ENCODE data around the gene RPTN.
A peak's percentile ranks its signal among the peaks of the same experiment; 100 is the strongest.

Gene RPTN, protein sequence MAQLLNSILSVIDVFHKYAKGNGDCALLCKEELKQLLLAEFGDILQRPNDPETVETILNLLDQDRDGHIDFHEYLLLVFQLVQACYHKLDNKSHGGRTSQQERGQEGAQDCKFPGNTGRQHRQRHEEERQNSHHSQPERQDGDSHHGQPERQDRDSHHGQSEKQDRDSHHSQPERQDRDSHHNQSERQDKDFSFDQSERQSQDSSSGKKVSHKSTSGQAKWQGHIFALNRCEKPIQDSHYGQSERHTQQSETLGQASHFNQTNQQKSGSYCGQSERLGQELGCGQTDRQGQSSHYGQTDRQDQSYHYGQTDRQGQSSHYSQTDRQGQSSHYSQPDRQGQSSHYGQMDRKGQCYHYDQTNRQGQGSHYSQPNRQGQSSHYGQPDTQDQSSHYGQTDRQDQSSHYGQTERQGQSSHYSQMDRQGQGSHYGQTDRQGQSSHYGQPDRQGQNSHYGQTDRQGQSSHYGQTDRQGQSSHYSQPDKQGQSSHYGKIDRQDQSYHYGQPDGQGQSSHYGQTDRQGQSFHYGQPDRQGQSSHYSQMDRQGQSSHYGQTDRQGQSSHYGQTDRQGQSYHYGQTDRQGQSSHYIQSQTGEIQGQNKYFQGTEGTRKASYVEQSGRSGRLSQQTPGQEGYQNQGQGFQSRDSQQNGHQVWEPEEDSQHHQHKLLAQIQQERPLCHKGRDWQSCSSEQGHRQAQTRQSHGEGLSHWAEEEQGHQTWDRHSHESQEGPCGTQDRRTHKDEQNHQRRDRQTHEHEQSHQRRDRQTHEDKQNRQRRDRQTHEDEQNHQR

DNA sequence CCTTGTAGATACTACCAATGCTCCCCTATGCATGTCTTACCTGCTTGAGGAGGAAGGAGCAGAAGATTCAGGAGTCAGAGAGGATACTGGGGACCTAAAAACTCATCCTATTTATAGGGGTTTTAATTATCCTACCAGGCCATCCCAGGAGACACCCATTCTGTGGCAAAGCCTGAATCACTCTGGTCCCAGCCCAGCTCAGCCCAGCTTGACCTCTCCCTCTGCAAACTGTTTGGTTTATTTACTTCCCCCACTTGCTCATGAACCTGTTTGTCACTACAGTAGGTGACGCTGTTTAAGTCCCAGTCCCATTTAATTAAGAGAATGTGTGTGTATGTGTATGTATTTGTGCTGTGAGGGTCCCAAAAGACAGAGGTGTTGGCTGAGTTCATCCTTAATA, at the start of gene RPTN:
TSS of gene RPTN (minus strand) at position 85 of the 400 bp plus-strand sequence. CDS start 1,339 bp downstream, outside the sequence.
- no peak for DNase-seq (ENCODE audit: extremely low read depth in 1 of 2, low read depth in 1 of 2)

DNA sequence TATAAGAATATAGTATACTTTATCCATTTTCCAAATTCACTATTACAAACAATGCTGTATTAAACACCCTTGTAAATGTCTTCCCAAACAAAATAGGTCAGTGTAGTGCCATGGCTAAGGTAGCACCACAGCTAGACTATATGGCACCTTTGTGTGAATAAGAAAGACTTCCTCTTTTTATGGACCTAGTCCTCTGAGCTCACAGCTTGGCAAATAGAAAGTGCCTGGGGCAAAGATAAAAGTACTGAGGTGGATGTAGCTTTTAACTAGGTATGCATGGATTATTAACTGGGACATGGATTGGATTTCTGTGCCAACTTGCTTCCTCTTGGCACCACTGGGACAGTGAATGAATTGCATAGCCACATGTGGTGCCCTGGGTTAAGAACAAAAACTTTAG, 40.0 kb upstream of the RPTN start:
- no peak for DNase-seq (ENCODE audit: extremely low read depth in 1 of 2, low read depth in 1 of 2)

DNA sequence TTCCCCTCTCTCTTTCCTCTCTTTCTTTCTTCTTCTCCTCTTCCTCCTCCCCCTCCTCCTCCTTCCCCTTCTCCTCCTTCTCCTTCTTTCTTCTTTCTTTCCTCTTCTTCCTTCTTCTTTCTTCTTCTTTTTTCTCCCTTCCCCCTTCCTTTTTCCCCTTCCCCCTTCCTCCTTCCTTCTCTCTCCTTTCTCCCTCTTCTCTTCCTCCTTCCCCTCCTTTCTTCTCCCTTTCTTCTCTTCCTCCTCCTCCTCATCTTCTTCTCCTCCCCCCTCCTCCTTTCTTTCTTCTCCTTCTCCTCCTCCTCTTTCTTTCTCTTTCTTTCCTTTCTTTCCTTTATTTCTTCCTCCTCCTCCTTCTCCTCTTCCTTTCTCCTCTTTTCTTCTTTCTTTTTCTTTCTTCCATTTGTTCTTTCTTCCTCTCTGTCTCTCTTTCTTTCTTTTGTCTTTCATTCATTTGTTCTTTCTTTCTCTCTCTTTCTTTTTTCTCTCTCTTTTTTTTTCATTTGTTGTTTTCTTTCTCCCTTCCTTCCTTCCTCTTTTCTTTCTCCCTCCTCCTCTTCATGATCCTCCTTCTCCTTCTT, 38.4 kb upstream of the RPTN start:
- DNase-seq (ENCODE audit: extremely low read depth in 1 of 2, low read depth in 1 of 2): no peak

DNA sequence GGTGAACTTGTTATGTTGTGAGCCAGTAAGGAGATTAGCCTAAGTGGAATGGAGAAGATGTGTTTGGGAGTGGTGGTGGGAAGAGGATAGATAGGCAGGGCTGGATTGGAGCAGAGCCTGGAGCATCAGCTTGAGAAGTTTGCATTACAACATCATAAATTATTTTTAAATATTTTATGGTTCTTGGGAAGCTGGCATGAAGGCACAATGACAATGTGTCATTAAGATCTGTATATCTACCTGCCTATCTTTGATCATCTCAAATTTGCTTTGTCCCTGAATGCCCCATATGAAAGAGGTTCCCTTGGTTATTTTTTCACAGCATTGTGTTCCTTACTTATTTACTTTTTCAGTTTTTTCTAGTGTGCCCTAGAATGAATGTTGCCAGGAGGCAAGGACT, 32.7 kb upstream of the RPTN start:
- no peak for DNase-seq (ENCODE audit: extremely low read depth in 1 of 2, low read depth in 1 of 2)

DNA sequence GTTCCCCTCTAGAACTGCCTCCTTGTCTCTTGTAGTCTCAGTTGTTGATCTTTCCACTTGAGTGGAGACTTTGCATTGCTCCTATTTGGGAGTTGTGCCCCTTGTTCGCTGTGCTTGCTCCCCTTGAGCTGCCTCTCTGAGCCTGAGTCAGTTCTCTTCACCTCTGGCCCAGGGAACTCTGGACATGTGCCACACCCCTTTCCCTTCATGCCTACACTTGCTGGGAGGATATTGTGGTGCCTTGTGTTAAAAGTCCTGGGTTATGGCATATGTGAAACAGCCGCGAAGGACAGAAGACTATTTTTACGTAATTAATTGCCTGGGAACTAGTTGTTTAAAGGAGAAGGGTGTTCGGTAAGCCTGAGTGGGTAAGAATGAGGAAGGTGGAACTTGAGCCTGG, 32.2 kb upstream of the RPTN start:
- no peak for DNase-seq (ENCODE audit: extremely low read depth in 1 of 2, low read depth in 1 of 2)

DNA sequence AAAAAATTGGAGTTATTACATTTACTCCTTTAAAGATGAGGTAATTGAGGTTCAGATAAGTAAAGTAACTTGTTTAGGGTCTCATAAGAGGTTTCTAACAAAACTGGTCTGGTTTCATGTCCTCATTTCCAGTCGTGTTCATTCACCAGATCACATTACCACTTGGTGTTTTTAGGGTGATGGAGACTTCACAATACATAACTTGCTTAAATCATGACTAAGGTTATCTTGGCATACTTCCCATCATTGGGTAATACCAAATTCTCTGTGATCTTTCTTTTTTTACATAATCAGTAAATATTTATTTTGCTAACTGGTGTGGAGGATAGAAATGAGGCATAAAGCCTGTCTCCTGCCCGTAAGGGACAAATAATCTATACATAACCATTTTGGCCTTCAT, 31.6 kb upstream of the RPTN start:
- no peak for DNase-seq (ENCODE audit: extremely low read depth in 1 of 2, low read depth in 1 of 2)

DNA sequence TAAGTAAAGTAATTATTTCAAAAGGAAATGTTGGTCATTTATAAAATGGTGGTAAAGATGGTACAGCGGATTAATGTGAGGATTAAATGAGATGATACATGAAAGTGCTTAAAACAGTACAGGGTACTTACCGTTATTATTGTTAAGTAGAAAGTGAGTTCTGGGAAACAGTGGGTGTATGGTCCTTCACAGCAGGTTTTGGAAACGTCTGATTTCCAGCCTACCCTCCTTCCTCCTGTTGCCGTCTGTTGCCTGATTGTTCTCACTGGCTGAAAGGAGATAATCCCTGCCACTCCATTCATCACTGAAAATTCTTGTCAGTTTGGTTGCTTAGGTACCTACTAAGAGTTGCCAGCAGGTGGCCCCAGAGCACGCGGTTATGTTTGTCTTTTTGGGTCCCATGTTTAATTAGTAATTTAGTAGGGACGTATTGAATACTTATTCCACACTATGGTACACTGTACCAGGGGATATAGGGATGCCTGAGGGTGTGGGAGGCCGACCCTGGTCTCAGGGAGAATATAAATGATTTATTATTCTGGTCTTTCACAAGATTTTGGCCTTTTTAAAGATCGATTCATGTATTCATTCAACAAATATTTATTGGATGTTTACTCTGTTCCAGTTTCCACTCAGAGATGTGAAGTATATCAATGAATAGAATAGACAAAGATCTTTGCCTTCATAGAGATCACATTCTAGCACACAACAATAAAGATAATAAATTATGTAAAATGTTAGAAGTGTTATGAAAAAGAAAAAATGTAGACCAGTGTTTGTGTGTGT, 30.8 kb upstream of the RPTN start:
- peak in 1 of 2 donors; percentile 39 for DNase-seq (ENCODE audit: extremely low read depth in 1 of 2, low read depth in 1 of 2)

DNA sequence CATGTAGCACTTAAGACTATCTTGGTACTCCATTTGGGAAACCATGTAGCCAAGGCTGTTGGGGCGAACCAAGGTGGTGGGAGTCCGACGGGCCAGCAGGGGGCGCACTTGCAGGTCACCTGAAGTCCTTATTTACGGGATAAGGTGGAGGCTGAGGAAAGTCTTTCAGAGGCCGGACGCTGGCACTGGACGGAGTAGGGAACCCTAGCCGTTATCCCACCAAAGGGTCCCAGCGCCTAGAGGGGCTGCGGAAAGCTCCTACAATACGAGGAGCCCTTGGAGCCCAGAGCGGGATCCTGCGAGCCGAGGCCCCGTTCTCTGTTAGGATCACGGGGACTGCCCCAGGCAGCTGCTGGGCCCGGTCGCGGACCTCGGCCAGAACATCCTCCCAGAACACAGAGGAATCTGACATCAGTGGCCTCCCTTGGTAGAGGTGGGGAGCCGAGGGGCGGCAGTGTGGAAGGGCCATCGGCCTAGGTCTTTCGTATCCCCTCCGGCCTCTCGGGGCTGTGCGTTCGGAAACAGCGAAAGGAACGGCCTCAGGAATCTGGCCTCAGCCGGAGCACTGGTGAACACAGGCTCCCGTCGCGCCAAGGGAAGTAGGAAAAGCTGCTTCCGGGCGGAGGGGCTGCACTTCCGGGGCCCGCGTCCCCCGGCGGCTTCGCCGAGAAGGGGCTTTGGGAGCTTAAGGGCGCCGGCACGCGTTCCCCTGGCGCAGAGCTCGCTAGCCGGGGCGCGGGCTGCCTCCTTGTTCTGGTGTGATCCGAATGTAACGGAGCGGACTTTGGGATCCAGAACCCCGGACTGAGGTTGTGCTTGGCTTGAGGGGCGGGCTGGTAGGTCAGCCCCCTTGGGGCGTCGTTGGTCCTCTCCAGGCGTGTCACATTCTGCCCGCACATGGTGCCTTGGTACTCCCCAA, 29.9 kb upstream of the RPTN start:
- peak; percentile 53 to 75 for DNase-seq (ENCODE audit: extremely low read depth in 1 of 2, low read depth in 1 of 2)

DNA sequence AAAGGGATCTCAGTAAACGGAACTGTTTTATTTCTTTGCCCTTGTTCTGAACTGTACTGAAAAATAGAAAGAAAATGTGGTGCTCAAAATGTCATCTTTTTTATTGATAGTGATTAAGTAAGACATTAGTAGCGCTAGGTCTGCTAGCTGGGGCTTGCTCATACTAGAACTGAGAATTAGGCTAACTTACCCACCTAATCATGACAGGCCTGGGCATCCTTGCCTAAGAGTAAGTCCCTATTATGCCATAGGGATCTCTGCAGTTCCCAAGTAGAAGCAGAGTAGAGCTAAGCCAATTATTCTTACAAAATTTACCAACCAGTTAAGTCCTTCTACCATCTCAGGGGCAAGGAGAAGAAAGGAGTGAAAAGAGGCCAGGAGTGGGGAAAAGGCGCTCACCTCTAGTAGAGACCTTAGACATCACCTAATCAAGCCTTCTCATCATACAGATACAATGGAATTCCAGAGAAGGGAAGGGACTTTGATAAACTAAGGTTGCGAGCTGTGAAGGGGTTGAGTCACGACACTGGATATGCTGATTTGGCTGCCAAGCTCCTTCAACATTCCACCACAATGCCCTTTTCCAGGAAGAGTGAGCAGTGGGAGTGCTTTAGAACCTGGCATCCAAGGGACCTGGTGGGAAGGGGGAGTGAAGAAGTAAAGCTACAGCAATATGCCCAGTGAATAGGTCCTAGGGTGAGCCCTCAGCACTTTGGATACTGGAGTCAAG, 27.7 kb upstream of the RPTN start:
- DNase-seq (ENCODE audit: extremely low read depth in 1 of 2, low read depth in 1 of 2): no peak

DNA sequence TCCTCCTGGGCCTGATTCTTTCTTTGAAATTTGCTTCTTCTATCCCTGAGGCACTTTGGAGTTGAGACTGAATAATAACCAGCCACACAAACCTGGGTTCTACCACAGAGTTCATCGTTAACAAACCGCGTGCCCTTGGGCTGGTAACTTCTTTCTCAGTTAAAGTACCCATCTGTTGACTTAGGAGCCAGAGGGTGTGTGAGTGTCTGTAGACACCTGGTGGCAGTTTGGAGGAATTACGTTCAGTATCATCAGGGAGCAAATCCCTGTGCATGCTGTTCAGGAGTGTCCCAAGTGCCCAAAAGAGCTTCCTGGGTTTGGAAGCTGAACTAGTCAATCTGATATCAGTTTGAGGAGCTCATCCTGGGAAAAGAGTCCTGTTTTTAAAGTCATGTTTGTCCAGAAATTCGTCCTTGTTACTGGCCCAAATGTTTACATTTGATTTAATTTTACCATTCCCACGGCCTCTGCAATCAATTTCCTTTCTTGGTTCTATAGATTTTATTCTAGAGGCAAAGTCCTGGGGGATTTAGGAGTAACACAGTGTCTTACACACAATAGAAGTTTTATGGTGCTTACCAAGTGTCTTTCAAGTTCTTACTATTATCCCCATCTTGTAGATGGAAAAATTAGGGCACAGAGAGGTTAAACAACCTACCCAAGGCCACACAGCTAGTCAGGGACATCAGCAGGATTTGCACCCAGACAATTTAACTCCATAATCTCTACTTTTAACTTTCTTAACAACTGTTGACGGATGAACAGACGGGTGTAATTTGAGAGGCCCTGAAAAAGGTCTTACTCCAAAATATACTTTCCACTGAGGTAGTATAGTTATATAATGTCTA, 26.7 kb upstream of the RPTN start:
- DNase-seq (ENCODE audit: extremely low read depth in 1 of 2, low read depth in 1 of 2): peak in 1 of 2 donors; percentile 7

DNA sequence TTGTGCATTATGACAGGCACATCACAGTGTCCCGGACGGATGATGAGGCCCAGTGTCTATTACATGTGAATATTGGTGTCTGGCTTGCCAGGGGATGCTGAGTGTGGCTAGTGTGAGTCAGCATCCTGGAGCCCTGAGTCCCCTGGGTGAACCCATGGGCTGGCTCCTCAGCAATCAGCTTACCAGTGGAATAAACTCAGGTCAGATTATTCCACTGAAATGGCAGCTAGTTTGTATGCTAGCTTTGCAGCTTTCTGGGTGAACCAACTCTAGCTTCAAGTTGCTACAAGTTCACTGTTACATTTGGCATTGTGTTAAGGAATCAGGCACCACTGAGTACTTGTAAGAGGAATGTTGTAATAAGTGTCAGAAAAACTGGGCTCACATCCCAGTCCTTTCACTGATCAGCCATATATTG, 23.9 kb upstream of the RPTN start:
- DNase-seq (ENCODE audit: extremely low read depth in 1 of 2, low read depth in 1 of 2): no peak

DNA sequence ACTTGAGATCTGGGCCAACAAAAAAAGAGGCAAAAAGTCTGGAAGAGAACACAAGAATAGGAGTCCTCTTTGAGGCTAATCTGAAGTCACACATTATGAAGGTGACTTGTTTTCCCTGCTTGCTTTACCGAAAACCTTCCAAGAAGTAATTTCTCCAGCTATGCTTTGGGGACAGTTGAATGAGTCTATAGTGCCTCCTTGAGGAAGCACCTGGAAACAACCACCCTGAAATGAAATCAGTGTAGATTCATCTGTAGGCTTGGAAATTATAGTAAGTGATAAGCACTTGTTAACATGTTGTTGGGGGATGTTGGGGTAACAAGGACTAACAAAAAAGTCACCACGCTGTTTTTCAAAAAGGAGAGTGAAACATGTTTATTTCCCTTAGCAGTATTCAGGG, 23.4 kb upstream of the RPTN start:
- no peak for DNase-seq (ENCODE audit: extremely low read depth in 1 of 2, low read depth in 1 of 2)

DNA sequence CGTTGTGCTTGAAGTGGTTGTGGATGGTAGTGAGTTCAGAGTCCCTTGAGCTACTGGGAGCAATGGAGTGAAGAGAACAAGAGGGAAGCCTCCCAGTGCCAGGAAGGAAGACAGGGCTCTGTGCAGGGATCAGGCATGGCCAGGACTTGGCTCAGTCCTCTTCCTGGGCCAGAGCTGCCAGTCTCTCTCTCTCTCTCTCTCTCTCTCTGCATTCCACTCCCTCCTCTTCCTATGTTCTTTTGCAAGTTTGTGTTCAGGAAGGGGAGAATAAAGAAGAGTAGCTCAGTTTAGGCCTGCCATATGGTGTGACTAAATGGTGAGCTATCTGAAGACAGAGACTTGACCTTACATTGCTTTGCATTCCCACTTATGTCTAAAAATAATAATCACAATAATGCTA, 20.5 kb upstream of the RPTN start:
- DNase-seq (ENCODE audit: extremely low read depth in 1 of 2, low read depth in 1 of 2): no peak

DNA sequence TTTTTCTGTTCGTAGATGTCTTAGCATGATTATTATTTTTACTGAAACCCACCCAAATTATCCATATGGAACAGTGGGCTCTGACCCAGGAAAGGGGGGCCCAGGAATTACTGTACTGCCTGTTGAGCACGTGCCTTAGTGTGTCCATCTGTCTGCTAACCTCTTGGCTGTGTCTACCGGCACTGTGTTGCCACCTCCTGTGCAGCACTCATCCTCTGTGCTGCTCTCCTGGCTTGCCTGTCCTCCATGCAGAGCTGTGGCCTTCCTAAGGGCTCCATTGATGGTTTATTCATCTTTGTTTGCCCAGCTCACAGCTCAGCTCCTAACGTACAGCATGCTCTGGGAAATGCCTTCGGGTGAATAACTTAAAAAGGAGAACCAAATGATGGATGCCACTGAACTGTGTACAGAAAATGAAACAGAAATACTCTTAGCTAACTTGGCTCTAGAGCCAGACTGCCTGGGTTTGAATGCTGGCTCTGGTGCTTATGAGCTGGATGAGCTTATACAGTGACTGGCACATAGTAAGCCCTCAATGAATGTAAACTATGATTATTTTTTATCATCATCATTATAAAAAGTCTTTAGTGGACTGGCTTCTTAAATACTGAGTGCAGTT, 11.4 kb upstream of the RPTN start:
- DNase-seq (ENCODE audit: extremely low read depth in 1 of 2, low read depth in 1 of 2): no peak

DNA sequence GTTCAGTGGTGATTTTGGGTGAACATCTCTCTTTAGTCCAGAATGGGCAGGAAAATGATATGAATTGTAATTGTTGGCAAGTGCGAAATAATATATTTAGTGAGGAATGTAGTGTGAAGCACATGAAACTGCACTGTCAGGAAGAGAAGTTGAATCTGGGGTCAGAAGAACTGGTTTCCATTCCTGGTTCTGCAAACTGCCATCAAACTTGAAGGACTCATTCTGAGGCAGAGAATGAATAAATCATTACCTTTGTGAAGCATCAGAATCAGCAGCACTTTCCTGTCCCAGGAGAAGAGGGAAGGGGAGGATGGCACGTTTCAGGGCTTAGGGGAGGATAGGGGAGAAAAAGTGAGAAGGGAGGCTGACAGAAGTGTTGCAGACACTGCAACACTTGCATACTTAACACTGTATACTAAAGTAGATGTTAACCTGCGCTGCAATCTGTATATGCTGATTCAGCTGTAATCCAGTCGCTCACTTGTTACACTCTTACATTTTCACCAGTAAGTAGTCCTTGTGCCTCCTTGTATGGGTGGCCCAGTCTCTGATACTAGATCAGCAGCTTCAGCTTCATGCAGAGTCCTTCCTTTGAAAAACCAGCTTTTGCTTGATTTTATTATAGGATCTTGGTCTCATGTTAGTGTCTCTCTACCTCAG, 10.5 kb upstream of the RPTN start:
- DNase-seq (ENCODE audit: extremely low read depth in 1 of 2, low read depth in 1 of 2): no peak

DNA sequence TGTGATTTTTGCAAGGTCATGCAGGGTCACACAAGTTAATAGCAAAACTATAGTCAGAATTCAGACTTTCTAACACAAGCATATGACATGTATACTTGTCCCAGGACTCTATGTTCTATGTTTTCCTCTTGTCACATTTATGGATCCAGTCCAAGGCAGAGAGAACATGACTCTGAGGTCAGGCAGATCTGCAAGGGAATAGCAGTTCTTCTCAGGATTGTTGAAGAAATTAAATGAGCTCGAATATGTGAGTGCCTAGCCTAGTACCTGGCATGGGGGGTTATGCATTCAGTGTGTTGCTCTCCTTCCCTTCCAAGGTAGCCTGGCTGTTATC, 9.5 kb upstream of the RPTN start:
- DNase-seq (ENCODE audit: extremely low read depth in 1 of 2, low read depth in 1 of 2): no peak

DNA sequence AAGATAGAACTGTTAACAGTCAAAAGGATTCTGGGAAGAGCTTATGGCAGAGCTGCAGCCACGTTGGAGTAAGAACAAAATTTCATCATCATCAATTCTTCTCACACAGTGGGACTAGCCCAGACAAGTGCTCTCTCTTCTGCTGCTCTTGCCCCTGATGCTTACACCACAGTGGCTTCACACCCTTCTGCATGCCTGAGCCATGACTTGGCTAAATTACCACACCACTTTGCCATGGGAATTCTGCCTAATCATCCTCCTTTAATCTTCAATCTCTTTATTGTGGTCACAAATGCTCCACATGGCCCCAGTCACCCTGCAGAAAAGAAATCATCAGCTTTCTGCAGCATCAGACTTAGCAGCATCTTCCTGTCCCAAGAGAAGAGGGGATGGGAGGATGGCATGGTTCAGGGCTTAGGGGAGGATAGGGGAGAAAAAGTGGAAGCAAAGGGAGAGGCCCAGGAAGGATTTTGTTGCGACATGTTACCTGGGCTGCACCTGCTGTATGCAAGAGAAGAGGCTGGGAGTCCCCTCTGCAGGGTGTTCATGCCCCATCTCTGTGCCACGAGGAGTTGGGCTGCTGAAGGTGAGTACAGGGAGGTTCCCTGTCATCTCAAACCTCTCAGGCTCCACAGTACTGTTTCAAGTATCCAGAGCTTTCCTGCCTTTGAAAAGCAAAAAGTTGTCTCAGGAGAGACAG, 9.0 kb upstream of the RPTN start:
- DNase-seq (ENCODE audit: extremely low read depth in 1 of 2, low read depth in 1 of 2): no peak
